Activated CD4-positive, alpha-beta memory T cell treated with anti-CD3 and anti-CD28 coated beads for 36 hours (primary cell): ENCODE measurements around the gene METAP1D. TPM values are rescaled to one million over a fixed set of nuclear protein-coding genes. Genes with fewer than 3 reads are reported as not detected.
"Not testable (repeated sequence)": the region's sequence is repeated elsewhere in the genome, so short reads cannot be mapped to it uniquely, and the experiment has no call there.

ENCODE experiments used
- CTCF ChIA-PET: fragments of 350-600 bp; sonication (Branson Sonifier 250); formaldehyde crosslinking; loops from one replicate; lab custom pipeline; 2021; ENCODE audit warnings: antibody characterized with exemption, inconsistent platforms; lab: Charles Lee
- POLR2A ChIA-PET: fragments of 350-600 bp; sonication (Branson Sonifier 250); formaldehyde crosslinking; loops from one replicate; lab custom pipeline; 2021; ENCODE audit warnings: antibody characterized with exemption; lab: Charles Lee
- DNase-seq: peaks from one replicate; pipeline ENCODE4 v3.0.0-alpha.2; 2020
- H3K27ac Mint-ChIP-seq: one replicate; pipeline ENCODE4 v1.8.0; 2021; ENCODE audit warnings: mixed read lengths
- H3K27me3 Mint-ChIP-seq: one replicate; pipeline ENCODE4 v1.8.0; 2021; ENCODE audit warnings: mixed read lengths
- H3K36me3 Mint-ChIP-seq: one replicate; pipeline ENCODE4 v1.8.0; 2021; ENCODE audit warnings: mixed read lengths
- H3K4me1 Mint-ChIP-seq: one replicate; pipeline ENCODE4 v1.8.0; 2021; ENCODE audit warnings: low read depth, mixed read lengths
- H3K4me3 Mint-ChIP-seq: one replicate; pipeline ENCODE4 v1.8.0; 2021; ENCODE audit warnings: mild to moderate bottlenecking, mixed read lengths
- H3K9me3 Mint-ChIP-seq: one replicate; pipeline ENCODE4 v1.8.0; 2021; ENCODE audit warnings: mixed read lengths
- intact Hi-C: fragments of 100-400 bp; cut with micrococcal nuclease; formaldehyde crosslinking; loops from one replicate; pipeline ENCODE4 v1.15.1; 2023
- total RNA-seq, 2 experiments: library from RNA; stranded (reverse); gene quantifications; one replicate each; pipeline ENCODE4 v1.2.3, GENCODE V29; 2021

METAP1D gene
- total RNA-seq, 2 experiments from 2014 or later, result 3.4 to 3.9 TPM

DNA sequence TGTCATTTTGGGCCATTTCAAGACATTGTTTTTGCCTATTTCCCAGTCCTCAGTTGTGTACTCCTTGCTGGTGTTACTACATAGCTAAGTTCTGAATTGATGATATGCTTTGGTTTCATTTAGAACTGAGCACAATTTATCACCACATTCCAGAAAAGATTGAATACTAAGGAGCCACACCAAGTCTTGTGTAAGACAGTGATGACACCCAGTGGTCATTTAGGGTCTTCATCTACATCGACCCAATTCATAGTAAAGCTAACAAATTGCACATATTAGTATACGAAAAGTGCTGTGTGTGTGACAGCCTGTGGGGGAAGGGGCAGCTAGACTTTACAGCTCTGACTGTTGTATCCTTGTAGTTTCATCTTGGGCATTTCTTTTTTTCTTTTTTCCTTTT, 113.9 kb downstream of the METAP1D start:
- Mint-ChIP-seq H3K4me3 (no peak overlapping the region), H3K36me3 (no peaks in the 10 kb centered on the region), H3K27ac (no peak overlapping the region), H3K9me3 (no peaks in the 10 kb centered on the region), H3K27me3 (peaks cover 25% of the 10 kb centered on the region), H3K4me1 (no peaks in the 10 kb centered on the region)
- ChIA-PET POLR2A (no interaction called here), CTCF (interaction anchor here (0.7 to 3.0 kb wide), 11 partner anchors 8 to 584 kb away, joined by 3 to 14 read pairs (median 4); no protein-coding TSS in a partner anchor)
- DNase-seq, result no peak
- intact Hi-C loops, result no loop called here

DNA sequence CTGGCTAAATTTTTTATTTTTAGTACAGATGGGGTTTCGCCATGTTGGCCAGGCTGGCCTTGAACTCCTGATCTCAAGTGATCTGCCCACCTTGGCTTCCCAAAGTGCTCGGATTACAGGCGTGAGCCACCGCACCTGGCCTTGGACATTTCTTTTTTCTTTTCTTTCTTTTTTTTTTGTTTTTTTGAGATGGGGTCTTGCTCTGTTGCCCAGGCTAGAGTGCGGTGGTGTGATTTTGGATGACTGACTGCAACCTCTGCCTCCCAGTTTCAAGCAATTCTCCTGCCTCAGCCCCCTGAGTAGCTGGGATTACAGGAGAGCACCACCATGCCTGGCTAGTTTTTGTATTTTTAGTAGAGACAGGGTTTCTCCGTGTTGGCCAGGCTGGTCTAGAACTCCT, 114.4 kb downstream of the METAP1D start:
- CTCF ChIA-PET, result interaction anchor here (0.6 to 3.0 kb wide), 12 partner anchors 7 to 549 kb away, joined by 3 to 14 read pairs (median 4); no protein-coding TSS in a partner anchor
- peaks cover 27% of the 10 kb centered on the region for H3K27me3 Mint-ChIP-seq
- H3K4me3 Mint-ChIP-seq, POLR2A ChIA-PET, intact Hi-C loops, H3K36me3 Mint-ChIP-seq, H3K9me3 Mint-ChIP-seq, H3K4me1 Mint-ChIP-seq, DNase-seq, H3K27ac Mint-ChIP-seq: not testable (repeated sequence)

- no peak overlapping the region for H3K27ac Mint-ChIP-seq
- H3K27me3 Mint-ChIP-seq, result peaks cover 24% of the 10 kb centered on the region
- POLR2A ChIA-PET, result no interaction called here
- H3K9me3 Mint-ChIP-seq, result no peaks in the 10 kb centered on the region
- H3K4me1 Mint-ChIP-seq, result no peaks in the 10 kb centered on the region
- no peaks in the 10 kb centered on the region for H3K36me3 Mint-ChIP-seq
- CTCF ChIA-PET, result interaction anchor here (0.6 to 3.0 kb wide), 5 partner anchors 8 to 550 kb away, joined by 3 to 14 read pairs (median 3); no protein-coding TSS in a partner anchor
- H3K4me3 Mint-ChIP-seq, result no peak overlapping the region
- no peak for DNase-seq
- intact Hi-C loops, result no loop called here
These were observed 114.8 kb downstream of the METAP1D start for GRCh38 chr2:172114579-172114978.

- Mint-ChIP-seq H3K36me3 (no peaks in the 10 kb centered on the region), H3K9me3 (no peaks in the 10 kb centered on the region), H3K27ac (no peak overlapping the region), H3K4me3 (no peak overlapping the region), H3K4me1 (no peaks in the 10 kb centered on the region), H3K27me3 (peaks cover 18% of the 10 kb centered on the region)
- ChIA-PET CTCF (interaction anchor here (1.2 to 1.8 kb wide), 2 partner anchors 9 to 11 kb away, joined by 4 to 7 read pairs; no protein-coding TSS in a partner anchor), POLR2A (no interaction called here)
- no peak for DNase-seq
- intact Hi-C loops, result no loop called here
These were observed 116.4 kb downstream of the METAP1D start for GRCh38 chr2:172116107-172116506.

DNA sequence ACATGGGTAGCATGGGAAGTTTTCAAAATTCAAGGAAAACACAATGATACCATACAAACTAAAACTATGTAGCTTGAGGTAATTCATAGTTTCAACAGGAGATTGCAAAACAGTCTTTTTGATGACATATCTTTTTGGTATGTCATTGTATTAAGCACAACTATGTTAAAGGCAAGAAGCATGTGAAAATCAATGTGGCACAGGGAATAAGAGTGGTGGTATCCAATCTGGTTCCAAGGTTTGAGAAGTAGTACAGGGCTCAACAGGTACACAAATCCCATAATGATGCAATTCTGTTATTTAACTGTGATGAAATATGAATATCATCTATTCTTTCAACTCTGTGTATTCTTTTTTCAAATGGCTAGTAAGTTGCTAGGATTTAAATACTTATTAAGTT, 119.3 kb downstream of the METAP1D start:
- H3K36me3 Mint-ChIP-seq, result no peaks in the 10 kb centered on the region
- CTCF ChIA-PET, result no interaction called here
- no peak for DNase-seq
- no peak overlapping the region for H3K27ac Mint-ChIP-seq
- peaks cover 9% of the 10 kb centered on the region for H3K27me3 Mint-ChIP-seq
- H3K4me3 Mint-ChIP-seq, result no peak overlapping the region
- no peaks in the 10 kb centered on the region for H3K9me3 Mint-ChIP-seq
- intact Hi-C loops, result no loop called here
- no peaks in the 10 kb centered on the region for H3K4me1 Mint-ChIP-seq
- POLR2A ChIA-PET, result no interaction called here

GRCh38 chr2:172120118-172120517, 120.4 kb downstream of the METAP1D start:
- Mint-ChIP-seq H3K27ac (no peak overlapping the region), H3K9me3 (peaks cover 2% of the 10 kb centered on the region), H3K36me3 (no peaks in the 10 kb centered on the region), H3K4me1 (no peaks in the 10 kb centered on the region), H3K27me3 (peaks cover 6% of the 10 kb centered on the region), H3K4me3 (no peak overlapping the region)
- intact Hi-C loops, result no loop called here
- CTCF ChIA-PET, result interaction anchor here (0.7 to 1.3 kb wide), 2 partner anchors 13 to 23 kb away, joined by 3 read pairs; no protein-coding TSS in a partner anchor
- POLR2A ChIA-PET, result no interaction called here
- DNase-seq, result no peak

DNA sequence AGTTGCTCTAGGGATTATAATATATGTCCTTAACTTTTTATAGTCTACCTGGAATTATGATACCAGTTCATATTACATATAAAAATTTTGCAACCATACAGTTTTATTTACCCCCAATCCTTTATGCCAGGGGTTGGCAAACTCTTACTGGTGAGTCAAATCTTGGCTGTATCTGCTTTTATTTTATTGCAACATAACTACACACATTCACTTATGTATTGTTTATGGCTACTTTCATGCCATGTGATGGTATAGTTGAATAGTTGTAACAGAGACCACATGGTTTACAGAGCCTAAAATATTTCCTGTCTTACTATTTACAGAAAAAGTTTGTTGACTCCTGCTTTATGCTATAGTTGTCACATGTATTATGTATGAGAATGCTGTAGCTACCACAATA, 128.7 kb downstream of the METAP1D start:
- no peak for DNase-seq
- ChIA-PET CTCF (interaction anchor here (1.0 to 2.3 kb wide), 2 partner anchors 338 to 422 kb away, joined by 5 to 9 read pairs; no protein-coding TSS in a partner anchor), POLR2A (no interaction called here)
- H3K9me3 Mint-ChIP-seq, result peaks cover 8% of the 10 kb centered on the region
- intact Hi-C loops, result no loop called here
- H3K27me3 Mint-ChIP-seq, result peaks cover 7% of the 10 kb centered on the region
- H3K4me1 Mint-ChIP-seq, result no peaks in the 10 kb centered on the region
- no peaks in the 10 kb centered on the region for H3K36me3 Mint-ChIP-seq
- no peak overlapping the region for H3K4me3 Mint-ChIP-seq
- no peak overlapping the region for H3K27ac Mint-ChIP-seq

- Mint-ChIP-seq H3K4me3 (no peak overlapping the region), H3K27ac (no peak overlapping the region), H3K27me3 (peaks cover 8% of the 10 kb centered on the region), H3K9me3 (peaks cover 7% of the 10 kb centered on the region), H3K36me3 (no peaks in the 10 kb centered on the region), H3K4me1 (no peaks in the 10 kb centered on the region)
- POLR2A ChIA-PET, result no interaction called here
- CTCF ChIA-PET, result interaction anchor here (0.6 to 1.1 kb wide), 3 partner anchors 15 to 556 kb away, joined by 3 to 5 read pairs (median 3); no protein-coding TSS in a partner anchor
- no peak for DNase-seq
- intact Hi-C loops, result no loop called here
These were observed 129.7 kb downstream of the METAP1D start for GRCh38 chr2:172129404-172129803.

Other genes starting within 250 kb of the METAP1D start
- 10 to 100 TPM; 15.1 to 17.0 TPM for gene SLC25A12, start 105.7 kb upstream of the METAP1D start, total RNA-seq
- gene HAT1, start 77.5 kb upstream of the METAP1D start, total RNA-seq, result 10 to 100 TPM; 86.2 to 90.8 TPM
- gene DLX1, start 85.6 kb downstream of the METAP1D start, total RNA-seq, result not detected
- not detected for gene DLX2, start 102.9 kb downstream of the METAP1D start, total RNA-seq